K562 (cell line): ENCODE results near the gene XPO6. TPM values are rescaled to one million over a fixed set of nuclear protein-coding genes. Genes with fewer than 3 reads are reported as not detected.

Source experiments
- ATAC-seq: fragments of 200-7000 bp; cut with Tn5 transposase; 3 replicates; pipeline ENCODE4 v1.9.1; 2020; ENCODE audit warnings: moderate library complexity
- BruUV-seq: library from RNA; stranded (reverse); fragments of 400-500 nt; replicated peaks from 2 replicates; lab custom pipeline; 2021; lab: Mats Ljungman, UMichigan
- CTCF ChIA-PET: fragments of 300-600 bp; formaldehyde crosslinking; extraction: SDS; loops from one replicate; lab custom pipeline; 2021; ENCODE audit warnings: low intra/inter-chr PET ratio; lab: Yijun Ruan, JAX
- POLR2A ChIA-PET: fragments of 300-600, 350-650 bp; sonication (Branson Sonifier 250); formaldehyde crosslinking; extraction: SDS; loops from one replicate; lab custom pipeline; 2021; ENCODE audit warnings: antibody characterized with exemption, inconsistent platforms; lab: Yijun Ruan, JAX
- DNase-seq, 4 experiments: peaks; one replicate each; pipeline versions ENCODE4 v3.0.0 to v3.0.0-alpha.2; 2011 to 2018; ENCODE audit warnings: low spot score in 3 of 4, mixed read lengths in 3 of 4; ENCODE audit errors: extremely low read depth in 1 of 4
- FAIRE-seq: peaks from 2 replicates; lab custom pipeline; 2011; peaks lifted over from hg19 to GRCh38; lab: Jason Lieb, UNC
- H2AFZ ChIP-seq: 2 replicates; pipeline ENCODE4 v1.6.0; 2011; ENCODE audit warnings: low read depth, low read length, control low read depth, inconsistent platforms
- H3K27ac ChIP-seq: fragments of 200-600 bp; 3 replicates; pipeline ENCODE4 v1.8.0; 2011; ENCODE audit warnings: low read depth, mild to moderate bottlenecking, control low read depth, inconsistent platforms, low read length, moderate library complexity, mixed read lengths; ENCODE audit errors: extremely low read depth
- H3K27me3 ChIP-seq, 2 experiments: fragments of 300-600 bp in 1 of 2; 2 replicates in 1 of 2; 3 replicates in 1 of 2; pipeline versions ENCODE4 v1.6.0 to v1.8.0; 2011; ENCODE audit warnings: inconsistent platforms in 2 of 2, low read length in 2 of 2, mild to moderate bottlenecking in 1 of 2, mixed read lengths in 1 of 2, moderate library complexity in 1 of 2; ENCODE audit not compliant: control insufficient read depth in 2 of 2, insufficient read depth in 2 of 2
- H3K36me3 ChIP-seq: fragments of 300-600 bp; 3 replicates; pipeline ENCODE4 v1.8.0; 2011; ENCODE audit warnings: mild to moderate bottlenecking, low read length, inconsistent platforms; ENCODE audit not compliant: control insufficient read depth, insufficient read depth
- H3K4me1 ChIP-seq, 2 experiments: fragments of 200-600 bp in 1 of 2; replicated peaks in 1 of 2; 2 replicates in 1 of 2; 3 replicates in 1 of 2; pipeline versions ENCODE4 v1.5.1 to v1.8.0; 2011; ENCODE audit warnings: inconsistent platforms in 2 of 2, low read length in 2 of 2, mild to moderate bottlenecking in 1 of 2, mixed read lengths in 1 of 2, moderate library complexity in 1 of 2; ENCODE audit not compliant: control insufficient read depth in 2 of 2, insufficient read depth in 2 of 2
- H3K4me2 ChIP-seq: 2 replicates; pipeline ENCODE4 v1.6.1; 2011; ENCODE audit warnings: low read length, control low read depth, inconsistent platforms, mixed read lengths; ENCODE audit not compliant: insufficient read depth
- H3K4me3 ChIP-seq: fragments of 200-600 bp; sonication (generic), shearing (Covaris generic); 2 replicates; pipeline ENCODE4 v1.5.1; 2016; ENCODE audit warnings: control low read depth, inconsistent platforms
- H3K79me2 ChIP-seq: fragments of 200-600 bp; 3 replicates; pipeline ENCODE4 v1.8.0; 2011; ENCODE audit warnings: low read length, inconsistent platforms; ENCODE audit not compliant: control insufficient read depth, insufficient read depth
- H3K9ac ChIP-seq, 2 experiments: 2 replicates each; pipeline versions ENCODE4 v1.6.0 to v1.6.1; 2011; ENCODE audit warnings: low read depth in 2 of 2, low read length in 2 of 2, control low read depth in 1 of 2, inconsistent platforms in 1 of 2, mild to moderate bottlenecking in 1 of 2, mixed read lengths in 1 of 2; ENCODE audit not compliant: insufficient read depth in 1 of 2
- H3K9me1 ChIP-seq: one replicate; pipeline ENCODE4 v1.6.0; 2011; ENCODE audit warnings: inconsistent platforms, mild to moderate bottlenecking, low read length, moderate library complexity; ENCODE audit not compliant: control insufficient read depth, insufficient read depth
- H3K9me3 ChIP-seq: replicated peaks from 2 replicates; pipeline ENCODE4 v1.5.1; 2011; ENCODE audit warnings: low read depth, low read length, inconsistent platforms; ENCODE audit not compliant: control insufficient read depth, insufficient read depth
- H4K20me1 ChIP-seq: replicated peaks from 2 replicates; pipeline ENCODE4 v1.6.1; 2011; ENCODE audit warnings: low read length, inconsistent platforms, mixed read lengths; ENCODE audit not compliant: control insufficient read depth, insufficient read depth
- RBM22 ChIP-seq: fragments of 200-400 bp; formaldehyde crosslinking; IDR thresholded peaks from 2 replicates; pipeline ENCODE4 v1.6.1; 2018; ENCODE audit warnings: low read length, low read depth; ENCODE audit not compliant: poor library complexity, severe bottlenecking
- ZFPM2 ChIP-seq: fragments of 250-450 bp; sonication (Bioruptor Pico); IDR thresholded peaks from 2 replicates; pipeline ENCODE4 v1.5.1; 2022; ENCODE audit warnings: mild to moderate bottlenecking
- WGBS: fragments of 100-300 bp; shearing (Covaris generic); methylation state at CpG from one replicate; pipeline ENCODE4 v1.1.6; 2016; ENCODE audit warnings: low coverage, mixed read lengths; ENCODE audit not compliant: insufficient coverage; ENCODE audit errors: missing lambda C conversion rate; 5-methylcytosine and 5-hydroxymethylcytosine counted together
- in situ Hi-C: fragments of 300-500 bp; cut with MboI; formaldehyde crosslinking; loops from 4 replicates; pipeline ENCODE4 v1.15.0; 2018; ENCODE audit warnings: inconsistent platforms, mixed read lengths
- intact Hi-C: fragments of 100-400 bp; cut with micrococcal nuclease; formaldehyde crosslinking; loops from 2 replicates; pipeline ENCODE4 v1.14.2; 2022
- polyA plus RNA-seq, 8 experiments: library from polyadenylated mRNA; depleted of rRNA in 4 of 8; stranded (reverse) in 5 of 8; unstranded in 3 of 8; fragments of >200 nt; fragmentation: Nextera tagmentation in 2 of 8; fragmentation: Illumina TruSeq in 1 of 8; extraction: Ambion mirVana in 2 of 8; extraction: Trizol in 1 of 8; gene quantifications; 2 replicates each; pipeline versions ENCODE4 v1.2.1 to v1.2.3, GENCODE V29; 2011 to 2014; ENCODE audit warnings: inconsistent platforms in 1 of 8, missing spikeins in 1 of 8
- total RNA-seq, 7 experiments: library from RNA; depleted of rRNA in 6 of 7; stranded (reverse); fragments of >200 nt in 6 of 7; fragmentation: Illumina TruSeq in 2 of 7; extraction: Trizol in 2 of 7; gene quantifications; 2 replicates each; pipeline versions ENCODE4 v1.2.1 to v1.2.3, GENCODE V29; 2011 to 2021; ENCODE audit warnings: low replicate concordance in 1 of 7

The XPO6 gene
- total and polyA plus RNA-seq, 9 of the 15 experiments (the other 6 are each of a cell fraction or from before 2014, with no cell fraction given): 11.2 to 196 (median 119) TPM

DNA sequence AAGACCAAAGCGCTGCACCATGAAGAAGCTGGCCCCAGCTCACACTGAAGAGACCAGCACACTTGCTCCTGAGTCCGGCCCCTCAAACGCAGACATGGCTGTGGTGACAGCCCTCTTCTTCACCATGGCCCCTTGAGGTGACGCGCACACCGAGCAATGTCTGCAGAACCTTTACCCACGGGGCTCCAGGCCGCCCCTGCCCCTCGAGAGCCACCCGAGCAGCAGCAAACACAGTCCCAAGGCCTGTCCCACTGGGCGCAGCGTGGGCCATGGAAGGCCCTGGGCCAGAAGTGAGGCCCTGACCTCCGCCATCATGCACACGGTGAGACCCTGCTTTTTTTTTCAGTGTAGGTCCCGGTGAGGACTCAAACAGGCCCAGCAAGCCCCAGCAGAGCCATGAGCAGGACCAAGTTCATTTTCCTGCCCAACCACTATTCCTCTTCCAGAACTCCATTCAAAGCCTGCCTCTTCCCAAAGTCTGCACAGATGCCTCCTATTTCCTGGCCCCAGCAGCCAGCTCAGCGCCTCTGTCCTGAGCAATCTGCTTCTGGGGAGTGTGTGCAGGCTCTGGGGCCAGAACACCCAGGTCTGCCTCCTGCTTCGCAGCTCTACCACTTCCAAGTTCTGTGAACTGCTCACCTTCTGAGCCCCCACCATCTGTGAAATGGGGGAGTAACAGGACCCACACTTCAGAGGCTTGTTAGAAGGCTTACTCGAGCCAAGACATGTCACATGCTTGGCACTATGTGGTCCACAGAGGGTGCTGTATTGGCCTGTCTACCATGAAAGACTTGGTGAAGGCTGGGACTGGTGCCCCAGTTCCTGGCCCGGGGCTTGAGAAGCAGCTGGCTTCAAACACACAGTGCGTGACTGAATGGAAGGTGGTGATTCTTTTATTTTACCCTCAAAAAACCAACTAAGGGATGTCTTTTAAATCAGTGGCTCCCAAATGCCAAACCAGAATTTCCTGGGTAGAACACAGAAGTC, 112.5 kb downstream of the XPO6 start:
- WGBS: 92% methylated on average over 17 of the region's 20 CpGs
- DNase-seq: no peak

More for the DNA sequence above, 112.5 kb downstream of the XPO6 start:
- Histone ChIP-seq H3K4me1 (peaks cover 0 to 7% of the 10 kb centered on the region in 2 experiments; a peak in 1 of 5 replicates), H4K20me1 (no peaks in the 10 kb centered on the region), H3K27me3 (no peaks in the 10 kb centered on the region), H3K4me2 (no peak overlapping the region), H3K9me1 (no peaks in the 10 kb centered on the region), H3K27ac (no peak overlapping the region), H3K4me3 (no peak overlapping the region), H2AFZ (no peak overlapping the region), H3K79me2 (no peaks in the 10 kb centered on the region), H3K36me3 (peaks cover 74% of the 10 kb centered on the region), H3K9me3 (no peaks in the 10 kb centered on the region), H3K9ac (no peak overlapping the region; a peak in 1 of 4 replicates)
- no peak for TF ChIP-seq ZFPM2
- peak; percentile 43 for TF ChIP-seq RBM22
- no peak for ATAC-seq
- ChIA-PET CTCF (no interaction called here), POLR2A (interaction anchor here (0.7 kb wide), 1 partner anchor 24 kb away, joined by 3 read pairs; no protein-coding TSS in a partner anchor)
- intact Hi-C loops: no loop called here
- no TSS peak for BruUV-seq
- in situ Hi-C loops: no loop called here
- no peak for FAIRE-seq
